NCI-H1417 (cell line): Measurements from ENCODE around the gene RASL10A.

ENCODE experiments used
- DNase-seq, 3 experiments: peaks; one replicate each; lab custom pipeline; 2025; lab: John Stamatoyannopoulos, UW

RASL10A gene

GRCh38 chr22:29339381-29340235 lies 24.1 kb upstream of the RASL10A start:
- DNase-seq: no peak

GRCh38 chr22:29338398-29338797 lies 22.9 kb upstream of the RASL10A start:
- DNase-seq: no peak

- no peak for DNase-seq
Measured at GRCh38 chr22:29337631-29338284, 22.3 kb upstream of the RASL10A start.

GRCh38 chr22:29336751-29337490 lies 21.4 kb upstream of the RASL10A start:
- no peak for DNase-seq

GRCh38 chr22:29335656-29336055 lies 20.2 kb upstream of the RASL10A start:
- no peak for DNase-seq

- DNase-seq: no peak
Measured at GRCh38 chr22:29334696-29335344, 19.3 kb upstream of the RASL10A start.

- DNase-seq: no peak
Measured at GRCh38 chr22:29334148-29334547, 18.7 kb upstream of the RASL10A start.

GRCh38 chr22:29332886-29333496 lies 17.5 kb upstream of the RASL10A start:
- no peak for DNase-seq

GRCh38 chr22:29331658-29332300 lies 16.3 kb upstream of the RASL10A start:
- DNase-seq: no peak

- no peak for DNase-seq
Measured at GRCh38 chr22:29331213-29331612, 15.7 kb upstream of the RASL10A start.

- DNase-seq: no peak
Measured at GRCh38 chr22:29330753-29331152, 15.3 kb upstream of the RASL10A start.

- no peak for DNase-seq
Measured at GRCh38 chr22:29330291-29330690, 14.8 kb upstream of the RASL10A start.

GRCh38 chr22:29329581-29329980 lies 14.1 kb upstream of the RASL10A start:
- DNase-seq: no peak

GRCh38 chr22:29328566-29329500 lies 13.3 kb upstream of the RASL10A start:
- DNase-seq: no peak

- DNase-seq: no peak
Measured at GRCh38 chr22:29328055-29328454, 12.6 kb upstream of the RASL10A start.

GRCh38 chr22:29327089-29327764 lies 11.7 kb upstream of the RASL10A start:
- no peak for DNase-seq

GRCh38 chr22:29326481-29326880 lies 11.0 kb upstream of the RASL10A start:
- no peak for DNase-seq

GRCh38 chr22:29325785-29326315 lies 10.4 kb upstream of the RASL10A start:
- no peak for DNase-seq

- DNase-seq: no peak
Measured at GRCh38 chr22:29325356-29325755, 9.9 kb upstream of the RASL10A start.
